Spinal cord (tissue), 10 donors: Measurements from ENCODE around the gene RHCE. TPM values are rescaled to one million over a fixed set of nuclear protein-coding genes. Genes with fewer than 3 reads are reported as not detected.

Experiments used
- DNase-seq, 6 donors: peaks; one replicate each; pipeline versions ENCODE4 v3.0.0 to v3.0.0-alpha.2; 2013 to 2015; ENCODE audit warnings: low spot score in 6 of 6, low read depth in 4 of 6
- H3K27ac ChIP-seq: one replicate; pipeline ENCODE4 v1.5.1; 2013; ENCODE audit warnings: low read depth, low read length, control low read depth
- H3K27me3 ChIP-seq: one replicate; pipeline ENCODE4 v1.6.1; 2013; ENCODE audit warnings: low read length; ENCODE audit not compliant: control insufficient read depth, insufficient read depth
- H3K36me3 ChIP-seq: one replicate; pipeline ENCODE4 v1.6.1; 2013; ENCODE audit warnings: low read length; ENCODE audit not compliant: control insufficient read depth, insufficient read depth
- H3K4me1 ChIP-seq: one replicate; pipeline ENCODE4 v1.6.1; 2013; ENCODE audit warnings: low read length; ENCODE audit not compliant: control insufficient read depth, insufficient read depth
- H3K4me3 ChIP-seq: one replicate; pipeline ENCODE4 v1.5.1; 2013; ENCODE audit warnings: low read depth, low read length, control low read depth
- H3K9me3 ChIP-seq: one replicate; pipeline ENCODE4 v1.6.1; 2013; ENCODE audit warnings: low read length; ENCODE audit not compliant: control insufficient read depth, insufficient read depth
- WGBS: methylation state at CpG from one replicate; pipeline ENCODE4 v1.1.5; 2013; ENCODE audit warnings: missing lambda C conversion rate; ENCODE audit not compliant: insufficient coverage; 5-methylcytosine and 5-hydroxymethylcytosine counted together
- polyA plus RNA-seq, 2 donors: library from polyadenylated mRNA; unstranded; fragments of 120-200 nt; gene quantifications; one replicate each; pipeline ENCODE4 v1.2.1, GENCODE V29; 2013; ENCODE audit not compliant: insufficient read length in 2 of 2
- total RNA-seq, 2 donors: library from RNA; depleted of rRNA in 1 of 2; stranded (reverse); fragments of 120-200 nt in 1 of 2; fragments of >200 nt in 1 of 2; gene quantifications; one replicate each; pipeline versions ENCODE4 v1.2.3 to v1.2.4, GENCODE V29; 2013 to 2014
- donor health status: healthy.

The RHCE gene
- total and polyA plus RNA-seq, 4 donors, result 1.2 to 4.2 (median 1.8) TPM

- H3K36me3 ChIP-seq, result peaks cover 37% of the 10 kb centered on the region
- H3K27me3 ChIP-seq, result no peaks in the 10 kb centered on the region
- no peaks in the 10 kb centered on the region for H3K9me3 ChIP-seq
- no peak for DNase-seq
- H3K27ac ChIP-seq, result no peak overlapping the region
- no peaks in the 10 kb centered on the region for H3K4me1 ChIP-seq
- H3K4me3 ChIP-seq, result no peak overlapping the region
Observed at GRCh38 chr1:25356441-25356840, 64.2 kb downstream of the RHCE start.

- no peaks in the 10 kb centered on the region for H3K4me1 ChIP-seq
- no peak overlapping the region for H3K4me3 ChIP-seq
- peaks cover 39% of the 10 kb centered on the region for H3K36me3 ChIP-seq
- H3K27ac ChIP-seq, result no peak overlapping the region
- WGBS, result 90% methylated on average over 6 of the region's 6 CpGs
- no peaks in the 10 kb centered on the region for H3K27me3 ChIP-seq
- no peaks in the 10 kb centered on the region for H3K9me3 ChIP-seq
- DNase-seq, result no peak
Observed at GRCh38 chr1:25355841-25356395, 64.7 kb downstream of the RHCE start.

GRCh38 chr1:25349606-25350005 is 71.0 kb downstream of the RHCE start:
- H3K27ac ChIP-seq, result no peak overlapping the region
- no peaks in the 10 kb centered on the region for H3K9me3 ChIP-seq
- H3K4me3 ChIP-seq, result no peak overlapping the region
- DNase-seq, result no peak
- peaks cover 41% of the 10 kb centered on the region for H3K36me3 ChIP-seq
- H3K27me3 ChIP-seq, result no peaks in the 10 kb centered on the region
- 100% methylated on average over 1 of the region's 3 CpGs for WGBS
- no peaks in the 10 kb centered on the region for H3K4me1 ChIP-seq

GRCh38 chr1:25347556-25347955 is 73.1 kb downstream of the RHCE start:
- Histone ChIP-seq H3K4me1 (no peaks in the 10 kb centered on the region), H3K27me3 (no peaks in the 10 kb centered on the region), H3K27ac (no peak overlapping the region), H3K4me3 (no peak overlapping the region), H3K36me3 (peaks cover 35% of the 10 kb centered on the region), H3K9me3 (no peaks in the 10 kb centered on the region)
- DNase-seq, result no peak
- WGBS, result no CpG with 5 or more reads among the region's 2 CpGs

GRCh38 chr1:25343872-25344271 is 76.8 kb downstream of the RHCE start:
- Histone ChIP-seq H3K9me3 (no peaks in the 10 kb centered on the region), H3K4me3 (no peak overlapping the region), H3K27ac (no peak overlapping the region), H3K27me3 (no peaks in the 10 kb centered on the region), H3K36me3 (peaks cover 23% of the 10 kb centered on the region), H3K4me1 (peaks cover 5% of the 10 kb centered on the region)
- WGBS, result 90% methylated on average over 3 of the region's 4 CpGs
- no peak for DNase-seq

- WGBS, result no CpG with 5 or more reads among the region's 1 CpG
- Histone ChIP-seq H3K9me3 (no peaks in the 10 kb centered on the region), H3K4me1 (peaks cover 5% of the 10 kb centered on the region), H3K27me3 (no peaks in the 10 kb centered on the region), H3K36me3 (peaks cover 17% of the 10 kb centered on the region), H3K27ac (no peak overlapping the region), H3K4me3 (no peak overlapping the region)
- no peak for DNase-seq
Observed at GRCh38 chr1:25342846-25343245, 77.8 kb downstream of the RHCE start.

- Histone ChIP-seq H3K4me3 (no peak overlapping the region), H3K27me3 (no peaks in the 10 kb centered on the region), H3K36me3 (peaks cover 17% of the 10 kb centered on the region), H3K27ac (no peak overlapping the region), H3K4me1 (peaks cover 5% of the 10 kb centered on the region), H3K9me3 (no peaks in the 10 kb centered on the region)
- WGBS, result 92% methylated on average over 4 of the region's 6 CpGs
- no peak for DNase-seq
Observed at GRCh38 chr1:25341746-25342145, 78.9 kb downstream of the RHCE start.

- WGBS, result no CpG with 5 or more reads among the region's 6 CpGs
- peaks cover 5% of the 10 kb centered on the region for H3K4me1 ChIP-seq
- peak overlapping the region; percentile 94 for H3K4me3 ChIP-seq
- H3K36me3 ChIP-seq, result peaks cover 6% of the 10 kb centered on the region
- H3K9me3 ChIP-seq, result no peaks in the 10 kb centered on the region
- no peaks in the 10 kb centered on the region for H3K27me3 ChIP-seq
- DNase-seq, result peak in 1 of 6 donors; percentile 5
- peak overlapping the region; percentile 98 for H3K27ac ChIP-seq
Observed at GRCh38 chr1:25338986-25339385, 81.6 kb downstream of the RHCE start.

GRCh38 chr1:25338188-25338981 is 82.2 kb downstream of the RHCE start, which contains the start of gene TMEM50A:
Gene TMEM50A, plus strand, starts transcription at chr1:25338334. Its CDS starts 2,153 bp downstream, at chr1:25340487.
- Histone ChIP-seq H3K36me3 (peaks cover under 1% of the 10 kb centered on the region), H3K27me3 (no peaks in the 10 kb centered on the region), H3K9me3 (no peaks in the 10 kb centered on the region), H3K4me3 (peak within 1 kb of the TSS; percentile 94), H3K27ac (peak within 1 kb of the TSS; percentile 98), H3K4me1 (peaks cover 5% of the 10 kb centered on the region)
- WGBS, result under 1% methylated on average over 67 of the region's 75 CpGs
- peak; percentile 68 to 95 (median 75) for DNase-seq
